ENCODE data around the gene CLEC14A.

The CLEC14A gene

GRCh38 chr14:38255673-38256532 lies at the start of gene CLEC14A:
Gene CLEC14A (minus strand): TSS chr14:38256093. CDS start chr14:38256022, 71 bp downstream.
- Mint-ChIP-seq H3K4me3 (peak within 1 kb of the TSS; percentile 63 to 69 (median 68)), H3K27ac (no peak within 1 kb of the TSS), H3K27me3 (ENCODE audit: low read depth) (peaks cover 61% of the 10 kb centered on the region), H3K9me3 (no peaks in the 10 kb centered on the region), H3K36me3 (ENCODE audit: low read depth) (no peaks in the 10 kb centered on the region), H3K4me1 (no peaks in the 10 kb centered on the region)
- TF ChIP-seq CTCF (IDR thresholded peaks at IDR 0.05; ENCODE audit: unreplicated experiment in 3 of 3), result no peak

GRCh38 chr14:38302966-38303365 lies 47.1 kb upstream of the CLEC14A start:
- Mint-ChIP-seq H3K9me3 (peaks cover 22% of the 10 kb centered on the region), H3K4me3 (no peak overlapping the region), H3K27me3 (ENCODE audit: low read depth) (no peaks in the 10 kb centered on the region), H3K36me3 (ENCODE audit: low read depth) (no peaks in the 10 kb centered on the region), H3K4me1 (no peaks in the 10 kb centered on the region), H3K27ac (no peak overlapping the region)
- no peak for TF ChIP-seq CTCF (IDR thresholded peaks at IDR 0.05; ENCODE audit: unreplicated experiment in 3 of 3)

- no peak overlapping the region for H3K27ac Mint-ChIP-seq
- TF ChIP-seq CTCF (IDR thresholded peaks at IDR 0.05; ENCODE audit: unreplicated experiment in 3 of 3), result no peak
- no peaks in the 10 kb centered on the region for H3K27me3 Mint-ChIP-seq (ENCODE audit: low read depth)
- H3K4me1 Mint-ChIP-seq, result no peaks in the 10 kb centered on the region
- no peaks in the 10 kb centered on the region for H3K36me3 Mint-ChIP-seq (ENCODE audit: low read depth)
- H3K9me3 Mint-ChIP-seq, result peaks cover 22% of the 10 kb centered on the region
- H3K4me3 Mint-ChIP-seq, result no peak overlapping the region
These were observed 46.1 kb upstream of the CLEC14A start for GRCh38 chr14:38302034-38302433.

GRCh38 chr14:38297681-38298080 lies 41.8 kb upstream of the CLEC14A start:
- H3K36me3 Mint-ChIP-seq (ENCODE audit: low read depth), result no peaks in the 10 kb centered on the region
- no peak for TF ChIP-seq CTCF (IDR thresholded peaks at IDR 0.05; ENCODE audit: unreplicated experiment in 3 of 3)
- no peak overlapping the region for H3K27ac Mint-ChIP-seq
- H3K4me3 Mint-ChIP-seq, result no peak overlapping the region
- H3K27me3 Mint-ChIP-seq (ENCODE audit: low read depth), result peaks cover 3% of the 10 kb centered on the region
- no peaks in the 10 kb centered on the region for H3K4me1 Mint-ChIP-seq
- H3K9me3 Mint-ChIP-seq, result peaks cover 5% of the 10 kb centered on the region

GRCh38 chr14:38291681-38292467 lies 36.0 kb upstream of the CLEC14A start:
- no peak for TF ChIP-seq CTCF (IDR thresholded peaks at IDR 0.05; ENCODE audit: unreplicated experiment in 3 of 3)
- Mint-ChIP-seq H3K36me3 (ENCODE audit: low read depth) (no peaks in the 10 kb centered on the region), H3K27me3 (ENCODE audit: low read depth) (peaks cover 3% of the 10 kb centered on the region), H3K4me1 (no peaks in the 10 kb centered on the region), H3K9me3 (no peaks in the 10 kb centered on the region), H3K27ac (no peak overlapping the region), H3K4me3 (no peak overlapping the region)
